GM19043 (cell line): ENCODE measurements around the gene FADS3.

Source experiments
- ATAC-seq: cut with Tn5 transposase; IDR thresholded peaks from one replicate; pipeline ENCODE4 v1.9.1; 2021; ENCODE audit warnings: low read depth; ENCODE audit not compliant: unreplicated experiment

FADS3 gene

DNA sequence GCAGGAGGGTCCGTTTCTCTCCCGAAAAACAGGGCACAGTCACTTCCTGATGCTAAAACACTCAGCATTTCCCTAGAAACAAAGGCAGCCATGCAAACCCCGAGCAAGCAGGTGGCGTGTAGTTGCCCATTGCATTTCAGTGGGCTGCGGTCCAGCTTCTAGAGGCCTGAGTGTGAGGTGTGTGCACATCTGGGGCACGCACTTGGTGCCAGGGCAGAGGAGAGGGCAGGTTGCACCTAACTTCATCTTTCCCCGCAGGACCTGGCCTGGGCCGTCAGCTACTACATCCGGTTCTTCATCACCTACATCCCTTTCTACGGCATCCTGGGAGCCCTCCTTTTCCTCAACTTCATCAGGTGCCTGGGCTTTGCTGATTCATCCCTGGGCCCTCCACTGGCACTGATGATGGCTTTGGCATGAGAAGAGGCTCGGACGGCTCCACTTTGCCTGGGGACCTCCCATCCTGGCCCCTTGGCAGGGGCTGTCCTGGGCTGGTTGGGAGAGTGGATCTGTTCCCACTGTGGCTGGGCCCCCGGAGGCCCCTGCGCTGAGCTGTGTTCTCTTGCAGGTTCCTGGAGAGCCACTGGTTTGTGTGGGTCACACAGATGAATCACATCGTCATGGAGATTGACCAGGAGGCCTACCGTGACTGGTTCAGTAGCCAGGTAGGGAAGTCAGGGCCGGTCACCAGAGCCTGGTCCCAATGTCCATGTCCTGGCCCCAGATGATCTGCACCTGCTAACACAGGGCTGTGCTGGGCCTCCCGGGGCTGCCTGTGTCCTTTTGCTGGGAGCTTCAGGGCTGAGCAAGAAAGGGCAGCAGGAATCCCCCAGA lies 28.4 kb downstream of the FADS3 start:
- no peak for ATAC-seq

- ATAC-seq, result no peak
Measured at GRCh38 chr11:61861634-61862033, 29.7 kb downstream of the FADS3 start.

DNA sequence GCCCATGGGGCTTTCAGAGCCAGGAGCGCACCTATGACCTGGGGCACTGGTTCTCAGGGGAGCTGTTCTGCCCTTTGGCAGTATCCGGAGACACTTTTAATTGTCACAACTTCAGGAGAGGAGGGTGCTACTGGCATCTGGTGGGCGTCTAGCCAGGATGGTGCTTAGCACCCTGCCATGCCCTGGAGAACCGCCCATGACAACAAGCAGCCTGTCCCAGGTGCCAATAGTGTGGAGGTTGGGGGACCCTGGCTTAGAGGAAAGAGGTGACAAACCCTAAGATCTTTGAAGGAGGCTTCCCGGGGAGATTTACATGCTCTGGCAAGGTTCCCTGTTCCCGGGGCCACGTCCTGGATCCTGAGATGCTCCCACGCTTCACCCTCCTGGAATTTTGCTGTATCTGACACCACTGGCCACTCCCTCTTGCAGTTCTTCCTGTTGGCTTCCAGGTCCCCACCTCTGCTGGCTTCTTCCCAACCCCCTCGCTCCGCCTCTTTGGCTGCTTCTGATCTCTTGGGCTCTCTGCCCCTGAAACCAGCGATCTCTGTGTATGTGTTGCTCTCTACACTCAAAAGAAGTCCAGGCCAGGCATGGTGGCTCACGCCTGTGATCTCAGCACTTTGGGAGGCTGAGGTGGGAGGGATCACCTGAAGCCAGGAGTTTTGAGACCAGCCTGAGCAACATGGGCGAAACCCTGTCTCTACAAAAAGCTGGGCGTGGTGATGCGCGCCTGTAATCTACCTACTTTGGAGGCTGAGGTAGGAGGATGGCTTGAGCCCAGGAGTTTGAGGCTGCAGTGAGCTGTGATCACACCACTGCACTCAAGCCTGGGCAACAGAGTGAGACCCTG lies 31.1 kb downstream of the FADS3 start:
- no peak for ATAC-seq

GRCh38 chr11:61855939-61856680 lies 35.2 kb downstream of the FADS3 start:
- ATAC-seq, result no peak

- ATAC-seq, result no peak
Measured at GRCh38 chr11:61854966-61855714, 36.2 kb downstream of the FADS3 start.

GRCh38 chr11:61854206-61854895 lies 37.0 kb downstream of the FADS3 start:
- ATAC-seq, result no peak

- ATAC-seq, result no peak
Measured at GRCh38 chr11:61853698-61854169, 37.6 kb downstream of the FADS3 start.

- ATAC-seq, result no peak
Measured at GRCh38 chr11:61851900-61852295, 39.4 kb downstream of the FADS3 start.

DNA sequence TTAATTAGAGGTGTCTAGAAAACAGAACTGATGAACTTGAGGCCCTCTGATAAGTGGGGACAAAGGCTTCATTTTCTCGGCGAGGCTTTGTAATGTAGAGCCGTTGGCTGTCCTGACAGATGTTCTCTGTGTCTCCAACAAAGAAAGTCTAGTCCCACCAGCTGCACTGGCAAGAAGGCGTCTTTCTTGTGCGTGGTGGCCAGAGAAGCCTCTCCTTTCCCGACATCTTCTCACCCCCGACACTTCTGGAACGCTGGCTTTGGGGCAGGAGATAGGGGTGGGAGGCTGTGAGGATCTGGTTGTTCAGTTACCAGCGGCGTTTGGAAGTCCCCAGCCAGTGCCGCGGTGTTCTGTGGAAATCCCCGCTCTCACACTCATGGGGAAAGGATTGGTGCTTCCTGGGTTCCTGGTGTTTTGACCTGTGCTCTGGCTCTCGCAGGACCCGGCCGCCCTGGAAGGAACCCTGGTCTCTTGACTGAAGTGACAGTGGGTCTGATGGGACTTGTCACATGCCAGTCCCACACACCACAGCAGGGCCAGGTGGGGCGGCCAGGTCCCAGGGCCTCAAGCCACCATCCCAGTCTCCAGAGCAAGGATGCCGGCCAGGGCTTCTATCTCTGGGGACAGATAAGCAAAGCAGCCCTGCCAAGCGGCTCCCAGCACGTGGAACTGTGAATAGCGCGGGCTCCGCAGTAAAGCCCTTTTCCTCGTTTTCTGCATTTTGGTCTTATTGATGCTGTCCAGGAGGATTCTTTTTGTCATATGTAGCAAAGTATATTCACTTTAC lies 40.0 kb downstream of the FADS3 start:
- no peak for ATAC-seq

DNA sequence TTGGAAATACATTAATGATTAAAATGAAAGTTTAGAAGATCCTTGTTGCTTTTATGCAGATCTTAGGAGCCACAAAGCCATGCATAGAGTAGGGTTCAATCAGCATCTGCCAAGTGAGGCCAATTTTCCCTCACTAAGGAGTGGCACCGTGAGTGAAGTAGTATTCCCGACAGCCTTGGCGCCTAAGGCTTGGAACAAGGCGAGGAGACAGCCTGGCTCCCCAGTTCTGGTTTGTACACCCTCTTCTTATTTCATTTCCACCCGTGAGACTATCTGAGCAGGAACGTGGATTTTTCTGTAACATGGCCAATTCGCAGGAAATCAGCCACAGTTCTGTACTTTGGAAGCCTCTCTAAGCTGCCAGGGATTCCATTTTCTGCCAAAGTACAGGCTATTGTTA lies 40.7 kb downstream of the FADS3 start:
- ATAC-seq, result no peak

- ATAC-seq, result no peak
Measured at GRCh38 chr11:61848631-61849030, 42.7 kb downstream of the FADS3 start.

- no peak for ATAC-seq
Measured at GRCh38 chr11:61847914-61848581, 43.3 kb downstream of the FADS3 start.

- ATAC-seq, result no peak
Measured at GRCh38 chr11:61846362-61847020, 44.9 kb downstream of the FADS3 start.

GRCh38 chr11:61844909-61845565 lies 46.3 kb downstream of the FADS3 start:
- ATAC-seq, result no peak

GRCh38 chr11:61842528-61842820 lies 48.9 kb downstream of the FADS3 start:
- no peak for ATAC-seq

GRCh38 chr11:61841636-61842527 lies 49.5 kb downstream of the FADS3 start:
- no peak for ATAC-seq
